Mesenteric fat pad (tissue), 1 donor: ENCODE data around the gene NGLY1. TPM values are rescaled to one million over a fixed set of nuclear protein-coding genes. Genes with fewer than 3 reads are reported as not detected.

Experiments
- DNase-seq: peaks from one replicate; pipeline ENCODE4 v3.0.0-alpha.2; 2020; ENCODE audit warnings: low spot score
- total RNA-seq: library from RNA; stranded (reverse); fragmentation: NEBNext Ultra II Directional; extraction: Animal tissue kit (Norgen Biotek cat#: 25700); gene quantifications from one replicate; pipeline ENCODE4 v1.2.1, GENCODE V29; 2021
- donor health status: DM: yes; HTN: yes; CAD: no.

Gene NGLY1
- total RNA-seq, 1 donor from 2014 or later: 35.2 TPM

DNA sequence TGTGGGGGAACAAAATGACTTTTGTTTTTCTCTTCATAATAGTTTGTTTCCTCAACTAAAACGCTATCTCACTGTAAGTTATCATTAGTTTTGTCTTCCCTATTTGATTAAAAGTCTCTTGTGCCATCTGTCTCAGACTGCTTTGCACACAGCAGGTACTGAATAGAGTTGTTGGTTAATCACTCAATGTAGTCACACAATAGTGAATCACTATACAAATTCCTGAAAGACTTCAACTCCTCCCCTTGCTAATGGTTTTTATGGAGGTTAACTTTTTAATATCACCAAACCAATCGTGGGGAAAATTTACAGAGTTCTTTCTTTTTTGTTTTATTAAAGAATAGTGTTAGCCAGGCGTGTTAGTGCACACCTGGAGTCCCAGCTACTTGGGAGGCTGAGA is 2.6 kb upstream of the NGLY1 start:
- DNase-seq: no peak

DNA sequence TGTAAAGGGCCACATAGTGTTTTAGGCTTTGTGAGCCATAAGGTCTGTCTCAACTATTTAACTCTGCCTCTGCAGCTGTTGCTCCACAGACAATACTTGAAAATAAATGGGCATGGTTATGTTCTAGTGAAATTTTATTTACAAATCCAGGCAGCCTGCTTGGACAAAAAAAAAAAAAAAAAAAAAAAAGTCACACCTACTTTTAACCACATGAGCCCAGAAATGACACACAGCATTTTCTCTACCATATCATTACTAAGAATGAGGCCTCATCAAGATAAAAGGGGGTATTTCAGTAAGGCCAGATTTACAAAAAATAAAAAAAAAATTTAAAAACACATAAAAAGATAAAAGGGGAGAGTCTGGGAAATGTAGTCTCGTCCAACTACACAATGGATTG is 1.7 kb upstream of the NGLY1 start:
- no peak for DNase-seq

DNA sequence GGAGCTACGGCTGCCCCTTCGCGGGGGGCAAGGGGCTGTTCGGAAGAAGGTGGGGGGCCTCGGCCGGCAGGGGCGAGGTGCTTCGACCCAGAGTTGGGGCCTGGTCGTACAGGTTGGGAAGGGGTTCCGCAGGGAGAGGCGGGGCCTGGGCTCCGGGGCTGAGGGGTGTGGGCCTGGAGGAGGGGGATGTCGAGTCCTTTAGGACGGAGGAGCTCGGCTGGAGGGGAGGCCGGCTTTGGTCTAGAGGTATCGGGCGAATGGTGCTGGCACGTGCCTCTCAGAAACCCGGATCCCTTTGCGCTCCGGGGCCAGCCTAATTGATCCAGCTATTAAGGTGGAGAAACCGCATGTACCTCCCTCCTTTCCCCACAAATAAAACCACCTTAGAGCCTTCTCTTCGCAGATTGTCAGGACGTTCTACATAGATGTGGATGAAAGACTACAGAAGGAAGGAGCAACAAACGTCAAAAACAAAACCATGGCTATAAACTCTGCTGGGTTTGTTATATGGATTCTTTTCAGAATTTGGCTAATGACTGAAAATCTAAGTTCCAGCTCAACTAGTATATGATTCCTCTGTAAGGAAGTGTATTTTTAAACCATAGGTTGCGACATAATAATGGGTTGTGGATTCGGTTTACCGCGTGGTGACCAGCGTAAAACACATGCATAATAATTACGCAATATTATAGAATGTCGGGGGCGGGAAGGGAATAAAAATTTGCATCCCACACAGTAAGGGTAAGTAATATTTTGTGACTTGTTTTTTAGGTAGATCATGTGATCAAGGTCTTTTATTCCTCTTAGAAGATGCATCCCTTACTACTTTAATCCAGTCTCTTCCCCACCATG is 644 bp upstream of the NGLY1 start:
- no peak for DNase-seq

DNA sequence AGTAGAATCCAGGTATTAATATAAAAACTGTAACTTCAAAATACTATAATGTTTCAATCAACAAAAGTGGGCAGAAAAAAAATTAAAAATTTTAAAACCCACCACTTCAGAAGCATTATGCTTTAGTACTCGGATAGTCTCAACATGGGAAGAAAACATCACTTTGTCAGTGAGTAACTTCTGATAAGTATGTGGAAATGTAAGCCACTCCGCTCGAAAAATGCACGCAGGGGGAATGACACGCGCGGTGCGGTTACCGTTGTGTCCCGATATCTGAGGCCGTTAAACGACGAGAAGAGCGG is 656 bp downstream of the NGLY1 start:
- DNase-seq: no peak

DNA sequence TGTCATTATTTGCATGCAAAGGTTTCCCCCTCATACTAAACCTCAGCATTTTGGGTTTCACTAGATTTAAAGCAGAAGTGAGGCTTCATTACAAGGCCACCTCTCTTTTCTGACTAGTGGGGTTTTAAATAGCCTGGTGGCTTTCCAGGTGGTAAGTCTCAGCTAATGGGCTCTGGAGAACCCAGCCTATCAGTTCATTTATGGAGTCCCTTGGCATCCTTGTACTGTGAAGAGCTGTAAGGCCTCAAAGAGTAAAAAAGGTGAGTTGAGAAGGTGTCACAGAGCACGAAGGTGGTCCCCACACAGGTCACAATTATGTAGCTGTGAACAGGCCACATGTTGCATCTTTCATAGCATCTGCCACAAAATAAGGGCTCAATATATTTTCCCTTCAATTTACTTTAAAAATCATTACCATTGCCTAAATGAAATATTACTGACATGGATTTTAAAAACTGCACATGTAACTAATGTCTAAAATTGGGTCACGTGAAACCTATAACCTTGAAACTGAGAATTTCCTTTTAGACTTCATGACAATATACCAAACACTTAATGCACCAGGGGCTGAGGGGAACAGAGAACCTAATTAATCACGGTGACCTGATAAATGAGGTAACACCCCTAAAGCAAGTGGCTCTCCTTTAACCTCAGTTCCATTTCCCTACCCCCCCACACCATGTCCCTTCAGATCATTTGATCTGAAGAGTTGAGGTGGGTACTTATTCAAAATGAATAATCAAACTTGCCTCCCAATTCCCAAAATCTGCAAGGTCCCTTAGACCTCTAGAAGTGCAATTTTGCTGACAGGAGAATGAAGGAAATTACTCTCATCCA is 1.3 kb downstream of the NGLY1 start:
- DNase-seq: no peak

DNA sequence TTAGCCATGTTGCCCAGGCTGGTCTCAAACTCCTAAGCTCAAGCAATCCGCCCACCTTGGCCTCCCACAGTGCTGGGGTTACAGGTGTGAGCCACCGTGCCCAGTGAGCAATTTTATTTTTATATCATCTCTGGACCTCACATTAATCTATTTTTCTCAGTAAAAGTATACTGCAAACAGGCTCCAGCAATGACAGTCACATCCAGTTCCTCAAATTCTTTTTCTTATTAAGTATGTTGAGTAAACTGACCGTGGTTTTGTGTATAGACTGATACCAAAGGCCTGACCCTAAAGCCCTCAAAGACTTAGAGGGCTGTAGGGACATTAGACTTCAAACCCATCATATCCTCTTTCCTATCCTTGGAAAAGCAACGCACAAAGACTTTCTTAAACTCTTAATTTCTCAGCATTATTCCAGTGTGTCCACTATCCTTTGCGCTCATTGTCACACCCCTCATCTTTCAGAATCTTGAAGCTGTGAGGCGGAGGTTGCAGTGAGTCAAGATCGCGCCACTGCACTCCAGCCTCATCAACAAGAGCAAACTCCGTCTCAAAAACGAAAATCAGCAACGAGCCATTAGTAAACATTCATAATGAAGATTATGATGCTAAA is 2.0 kb downstream of the NGLY1 start:
- DNase-seq: no peak

DNA sequence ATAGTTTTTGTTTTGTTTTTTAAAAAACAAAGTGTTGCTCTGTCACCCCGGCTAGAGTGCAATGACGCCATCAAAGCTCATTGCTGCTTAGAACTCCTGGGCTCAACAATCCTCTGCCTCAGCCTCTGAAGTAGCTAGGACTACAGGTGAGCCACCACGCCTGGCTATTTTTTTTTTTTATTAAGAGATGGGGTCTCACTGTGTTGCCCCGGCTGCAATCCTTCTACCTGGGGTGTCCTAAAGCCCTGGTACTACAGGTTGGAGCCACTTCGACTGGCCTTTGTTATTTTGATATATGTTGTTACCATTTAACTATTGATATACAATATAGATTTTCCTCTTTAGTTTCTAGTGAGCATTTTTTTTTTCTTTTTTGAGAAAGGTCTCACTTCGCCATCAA is 2.6 kb downstream of the NGLY1 start:
- no peak for DNase-seq

DNA sequence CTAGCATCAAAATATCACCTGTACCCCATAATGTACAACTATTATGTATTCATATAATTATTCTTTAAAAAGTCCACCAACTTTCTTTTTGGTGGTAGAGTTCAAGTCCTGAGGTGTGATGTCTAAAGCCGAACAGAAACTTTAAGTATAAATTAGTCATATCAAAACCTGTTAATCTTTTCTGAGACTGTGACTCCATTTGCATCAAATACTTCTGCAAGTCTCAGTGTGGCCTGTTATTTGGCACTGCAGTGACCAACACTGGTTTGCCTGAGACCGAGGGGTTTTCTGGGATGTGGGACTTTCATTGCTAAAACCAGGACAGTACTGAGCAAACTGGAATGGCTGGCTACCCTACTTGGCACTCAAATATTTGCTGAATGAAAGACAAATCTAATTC is 7.3 kb downstream of the NGLY1 start:
- DNase-seq: no peak

DNA sequence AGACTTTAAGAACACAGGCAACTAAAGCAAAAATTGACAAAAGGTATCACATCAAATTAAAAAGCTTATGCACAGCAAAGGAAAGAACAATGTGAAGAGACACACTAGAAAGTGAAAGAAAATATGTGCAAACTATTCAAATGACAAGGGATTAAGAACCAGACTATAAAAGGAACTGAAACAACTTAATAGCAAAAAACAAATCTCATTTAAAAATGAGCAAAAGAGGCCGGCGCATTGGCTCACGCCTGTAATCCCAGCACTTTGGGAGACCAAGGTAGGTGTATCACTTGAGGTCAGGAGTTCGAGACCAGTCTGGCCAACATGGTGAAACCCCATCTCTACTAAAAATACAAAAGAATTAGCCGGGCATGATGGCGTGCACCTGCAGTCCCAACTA is 14.4 kb downstream of the NGLY1 start:
- DNase-seq: no peak

DNA sequence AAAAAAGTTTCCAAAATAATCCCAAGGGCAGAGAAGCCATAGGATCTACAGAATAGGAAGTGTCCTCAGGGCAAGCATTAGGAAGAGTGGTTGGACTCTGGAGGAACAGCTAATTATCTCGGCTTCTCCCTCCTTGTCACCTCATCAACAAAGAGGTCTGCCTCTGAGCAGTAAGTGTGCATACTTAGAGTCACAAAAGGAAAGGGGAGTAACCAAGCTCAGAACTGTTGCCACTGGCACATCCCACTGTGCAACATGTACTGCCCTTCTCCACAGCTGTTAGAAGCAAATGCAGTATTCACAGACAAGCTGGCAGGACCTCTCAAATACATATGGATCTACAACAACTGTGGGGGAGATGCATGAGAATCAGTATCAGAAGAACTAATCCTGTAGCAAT is 31.5 kb downstream of the NGLY1 start:
- DNase-seq: no peak

DNA sequence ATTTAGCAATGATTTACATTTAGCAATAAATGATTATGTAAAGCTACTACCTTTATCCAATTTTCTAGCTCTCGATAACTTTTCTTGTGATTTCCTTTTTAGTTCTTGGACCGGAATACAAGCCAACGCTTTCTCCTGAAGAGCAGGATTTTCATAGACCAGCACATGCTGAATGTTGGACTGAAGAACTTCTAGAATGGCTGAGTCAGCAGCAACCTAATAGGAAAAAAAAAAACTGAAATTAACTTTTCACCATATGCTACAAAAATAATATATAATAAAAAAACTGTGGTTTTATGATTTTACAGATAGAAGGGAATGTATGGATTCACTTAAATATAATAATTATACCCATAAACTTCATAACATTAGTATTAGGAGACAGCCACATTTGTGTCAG is 32.2 kb downstream of the NGLY1 start:
- DNase-seq: no peak

DNA sequence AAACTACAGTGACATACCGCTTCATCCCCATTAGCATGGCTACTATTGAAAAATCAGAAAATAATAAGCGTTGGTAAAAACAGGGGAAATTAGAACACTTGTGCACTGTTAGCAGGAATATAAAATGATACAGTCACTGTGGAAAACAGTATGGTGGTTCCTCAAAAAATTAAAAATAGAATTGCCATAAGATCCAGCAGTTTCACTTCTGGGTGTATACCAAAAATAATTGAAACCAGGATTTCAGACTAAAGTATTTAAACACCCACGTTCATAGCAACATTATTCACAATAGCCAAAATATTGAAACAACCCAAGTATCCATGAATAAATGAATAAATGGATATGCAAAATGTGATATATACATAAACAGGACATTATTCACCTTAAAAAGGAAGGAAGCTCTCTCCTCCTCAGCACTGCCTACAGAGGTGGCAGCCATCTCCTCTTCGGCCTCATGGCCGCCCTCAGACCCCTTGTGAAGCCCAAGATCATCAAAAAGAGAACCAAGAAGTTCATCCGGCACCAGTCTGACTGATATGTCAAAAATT is 34.1 kb downstream of the NGLY1 start:
- DNase-seq: no peak

DNA sequence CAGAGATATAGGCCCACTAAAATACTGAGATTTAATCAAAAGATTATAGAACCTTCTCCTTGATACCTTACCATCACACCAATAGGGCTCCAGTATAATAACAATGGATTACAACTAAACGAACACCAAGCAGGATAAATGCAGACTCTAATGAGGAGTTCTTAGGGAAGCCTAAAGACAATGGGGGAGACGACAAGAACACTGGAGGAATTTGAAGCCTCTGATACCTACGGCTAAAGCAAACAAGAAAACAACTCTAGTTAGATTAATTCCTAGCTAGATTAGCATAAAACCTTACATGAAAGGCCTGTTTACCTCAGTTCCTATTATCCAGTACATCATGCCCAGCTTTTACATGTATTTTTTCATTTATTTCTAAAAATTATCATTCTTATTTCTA is 35.1 kb downstream of the NGLY1 start:
- DNase-seq: no peak

DNA sequence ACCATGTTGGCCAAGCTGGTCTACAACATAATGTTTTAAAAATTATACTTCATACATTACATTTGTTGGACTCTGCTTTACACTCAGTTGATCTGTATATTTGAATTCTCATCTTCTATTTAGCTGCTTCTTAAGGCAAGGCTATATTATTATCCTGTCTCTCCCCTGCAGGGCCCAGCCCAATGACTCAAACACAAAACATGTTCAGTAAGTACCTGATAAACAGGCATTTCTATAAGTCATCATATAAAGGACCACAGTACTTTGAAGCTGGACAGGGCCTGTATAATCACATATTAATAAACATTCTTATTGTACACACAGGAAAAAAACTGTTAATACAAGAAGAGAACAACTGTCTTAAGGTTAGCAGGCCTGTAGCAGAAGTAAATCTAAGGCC is 36.2 kb downstream of the NGLY1 start:
- DNase-seq: no peak

DNA sequence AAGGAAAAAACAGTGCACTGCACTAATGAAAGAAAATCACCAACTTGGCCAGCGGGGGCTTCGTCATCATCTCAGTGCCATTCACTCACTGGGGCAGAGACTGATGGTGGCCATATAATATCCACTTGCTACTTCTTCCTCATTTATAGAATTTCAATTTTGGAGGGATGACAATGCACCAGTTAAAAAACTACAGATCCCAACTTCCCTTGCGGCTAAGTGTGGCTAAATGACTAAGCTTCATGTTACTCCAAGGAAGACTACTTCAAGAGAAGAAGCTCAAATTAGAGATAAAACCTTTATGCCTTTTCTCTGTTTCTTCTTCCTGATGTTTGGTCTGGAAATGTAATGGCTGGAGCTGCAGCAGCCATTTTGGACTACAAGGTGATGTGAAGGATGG is 38.8 kb downstream of the NGLY1 start:
- DNase-seq: no peak

DNA sequence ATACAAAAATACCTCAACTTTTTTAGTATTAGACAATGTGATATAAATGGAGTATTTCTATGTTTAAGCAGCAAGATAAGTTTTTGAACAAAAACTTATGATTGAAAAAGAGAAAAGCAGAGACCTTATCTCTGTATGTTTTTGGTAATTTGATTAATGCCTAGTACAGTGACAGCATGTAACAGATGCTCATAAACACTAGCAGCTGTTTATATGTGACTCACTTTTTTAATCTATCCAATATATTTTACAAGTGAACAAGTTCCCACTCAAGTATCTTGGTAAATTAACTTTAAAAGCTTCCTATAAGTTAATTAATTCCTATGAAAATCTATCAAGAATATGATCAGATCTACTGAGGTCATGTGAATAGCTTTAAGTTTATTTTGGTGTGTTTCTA is 55.1 kb downstream of the NGLY1 start:
- DNase-seq: no peak

DNA sequence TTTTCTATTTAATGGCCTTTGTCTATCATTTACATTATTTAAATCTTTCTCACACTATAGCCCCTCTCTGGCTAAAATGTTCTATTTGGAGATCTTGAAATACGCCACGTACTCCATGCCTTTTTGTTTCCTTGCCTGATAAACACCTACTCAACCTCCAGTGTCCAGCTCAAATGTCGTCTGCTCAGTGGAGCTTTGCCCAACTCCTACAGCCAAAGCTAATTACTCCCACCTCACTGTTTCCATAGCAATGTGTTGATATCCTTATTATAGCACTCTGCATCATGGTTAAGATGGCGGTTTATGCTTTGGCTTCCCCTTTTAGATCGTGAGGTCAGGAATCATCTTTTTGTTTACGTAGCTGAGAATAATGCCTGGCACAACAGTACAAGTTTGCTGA is 55.9 kb downstream of the NGLY1 start:
- DNase-seq: no peak

DNA sequence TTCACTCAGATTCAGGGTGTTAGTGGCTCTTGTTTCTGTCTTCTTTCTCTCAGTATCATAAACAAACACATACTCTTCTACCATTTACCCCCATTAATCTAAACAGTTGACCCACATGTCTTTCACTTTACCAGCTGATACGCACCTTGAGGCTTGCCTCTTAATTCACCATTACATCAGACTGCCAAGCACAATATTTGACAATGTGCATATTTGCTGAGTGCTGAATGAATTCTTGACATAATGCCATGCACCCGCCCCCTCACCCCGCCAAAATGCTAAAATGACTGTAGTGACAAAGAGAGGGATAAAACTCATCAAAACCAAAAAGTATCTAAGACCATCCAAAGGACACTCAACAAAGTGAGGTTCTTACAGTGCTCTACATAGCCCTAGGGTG is 57.4 kb downstream of the NGLY1 start:
- no peak for DNase-seq

DNA sequence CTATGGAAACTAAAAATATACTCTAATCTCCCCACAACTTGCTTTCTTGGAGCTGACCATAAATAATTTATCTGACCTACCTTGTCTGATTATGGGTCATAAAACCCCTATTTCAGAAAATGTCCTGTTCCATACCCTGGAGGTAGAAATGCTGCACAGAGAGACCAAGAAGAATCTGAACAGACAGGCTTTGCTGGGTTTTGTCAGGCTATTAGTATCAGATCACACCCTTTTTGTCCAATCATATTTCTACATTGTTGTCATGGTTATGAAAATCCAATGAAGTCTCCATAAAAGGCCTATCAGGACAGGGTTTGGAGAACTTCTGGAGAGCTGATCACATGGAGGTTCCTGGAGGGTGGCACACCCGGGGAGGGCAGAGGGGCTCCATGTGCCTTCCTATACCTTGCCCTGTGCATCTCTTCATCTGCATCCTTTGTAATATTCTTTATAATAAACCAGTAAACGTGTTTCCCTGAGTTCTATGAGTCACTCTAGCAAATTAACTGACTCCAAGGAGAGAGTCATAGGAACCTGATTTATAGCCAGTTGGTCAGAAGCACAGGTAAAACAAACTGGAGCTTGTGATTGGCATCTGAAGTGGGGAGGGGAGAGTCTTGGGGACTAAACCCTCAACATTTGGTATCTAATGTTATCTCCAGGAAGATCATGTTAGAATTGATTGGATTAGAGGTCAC is 58.1 kb downstream of the NGLY1 start:
- DNase-seq: no peak

DNA sequence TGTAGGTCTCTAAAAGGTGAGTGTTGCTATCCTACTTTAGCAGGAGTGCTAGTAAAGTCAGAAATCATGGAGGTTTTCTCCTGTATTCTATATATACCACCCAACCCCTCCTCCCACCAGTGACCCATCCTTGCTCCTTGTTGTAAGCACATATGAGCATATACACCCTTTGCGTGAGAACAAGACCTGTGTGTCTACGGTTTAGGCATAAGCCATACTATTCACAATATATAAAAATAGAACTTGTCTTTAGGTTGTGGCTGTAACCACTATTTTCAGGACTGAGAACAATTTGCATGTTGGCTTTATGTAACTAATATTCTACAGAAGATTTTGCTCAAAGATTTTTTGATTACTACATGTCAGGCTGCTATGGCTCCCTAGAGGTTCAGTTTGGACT is 59.4 kb downstream of the NGLY1 start:
- DNase-seq: no peak

DNA sequence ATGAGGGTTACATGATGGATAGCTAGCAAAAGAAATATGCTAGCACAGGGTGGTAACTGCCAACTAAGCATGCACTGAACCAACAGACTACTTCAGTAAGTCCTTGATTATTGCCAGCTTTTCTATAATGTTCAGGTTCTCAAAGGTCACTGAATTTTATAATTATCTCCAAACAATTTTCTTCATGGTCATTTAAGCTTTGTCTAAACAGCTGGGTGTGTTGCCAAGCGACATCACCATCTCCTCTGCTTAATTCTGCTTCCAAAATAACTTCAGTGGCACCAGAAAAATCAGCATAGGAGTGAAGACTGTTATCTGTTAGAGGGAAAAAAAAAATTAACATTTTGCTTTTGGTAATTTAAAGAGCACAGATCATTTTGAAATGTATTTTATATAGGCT is 63.9 kb downstream of the NGLY1 start:
- no peak for DNase-seq
